Sciatic nerve (tissue), 2 donors: ENCODE results near the gene MKLN1. TPM values are rescaled to one million over a fixed set of nuclear protein-coding genes. Genes with fewer than 3 reads are reported as not detected.
"Not testable (repeated sequence)": the region's sequence is repeated elsewhere in the genome, so short reads cannot be mapped to it uniquely, and the experiment has no call there.

Experiments used
- ATAC-seq: fragments of 200-7000 bp; cut with Tn5 transposase; one replicate; pipeline ENCODE4 v1.9.1; 2020; ENCODE audit warnings: mild to moderate bottlenecking, moderate library complexity
- DNase-seq: peaks from one replicate; pipeline ENCODE4 v3.0.0-alpha.2; 2020; ENCODE audit warnings: low spot score
- intact Hi-C: fragments of 100-400 bp; cut with DNase I; formaldehyde crosslinking; loops from one replicate; pipeline ENCODE4 v1.14.2; 2022
- total RNA-seq: library from RNA; stranded (reverse); fragmentation: NEBNext Ultra II Directional; extraction: Animal tissue kit (Norgen Biotek cat#: 25700); gene quantifications from one replicate; pipeline ENCODE4 v1.2.1, GENCODE V29; 2021
- donor health status: DM: no; HTN: no; CAD: no.
- donor health status: DM: no; HTN: no; CAD: no.

Gene MKLN1
- total RNA-seq, 1 donor from 2014 or later = 110 TPM

GRCh38 chr7:131505636-131506557 is 178.2 kb downstream of the MKLN1 start:
- intact Hi-C loops = loop anchor here (5.0 kb wide), 1 partner anchor 146 kb away; no protein-coding TSS in a partner anchor
- DNase-seq (no peak), ATAC-seq (no peak)

- intact Hi-C loops = loop anchor here (5.0 kb wide), 1 partner anchor 146 kb away; no protein-coding TSS in a partner anchor
- DNase-seq (no peak), ATAC-seq (no peak)
Observed at GRCh38 chr7:131506597-131506996, 178.9 kb downstream of the MKLN1 start.

- intact Hi-C loops = loop anchor here (5.0 kb wide), 1 partner anchor 145 kb away; no protein-coding TSS in a partner anchor
- DNase-seq (peak; percentile 93), ATAC-seq (peak; percentile 74)
Observed at GRCh38 chr7:131507592-131508331, 180.1 kb downstream of the MKLN1 start.

- DNase-seq (no peak), ATAC-seq (no peak)
- intact Hi-C loops = loop anchor here (5.0 kb wide), 1 partner anchor 143 kb away; no protein-coding TSS in a partner anchor
Observed at GRCh38 chr7:131508754-131509486, 181.2 kb downstream of the MKLN1 start.

GRCh38 chr7:131509781-131510180 is 182.1 kb downstream of the MKLN1 start:
- intact Hi-C loops = loop anchor here (5.0 kb wide), 1 partner anchor 143 kb away; no protein-coding TSS in a partner anchor
- DNase-seq (no peak), ATAC-seq (no peak)

GRCh38 chr7:131511071-131511470 is 183.4 kb downstream of the MKLN1 start:
- no peak for ATAC-seq
- DNase-seq = no peak
- intact Hi-C loops = no loop called here

GRCh38 chr7:131511774-131512535 is 184.3 kb downstream of the MKLN1 start:
- DNase-seq = no peak
- intact Hi-C loops = no loop called here
- no peak for ATAC-seq

- DNase-seq (peak; percentile 88), ATAC-seq (peak; percentile 94)
- intact Hi-C loops = no loop called here
Observed at GRCh38 chr7:131513245-131514061, 185.8 kb downstream of the MKLN1 start.

- ATAC-seq, intact Hi-C loops, DNase-seq: not testable (repeated sequence)
Observed at GRCh38 chr7:131515471-131515870, 187.8 kb downstream of the MKLN1 start.

- ATAC-seq (no peak), DNase-seq (no peak)
- intact Hi-C loops = no loop called here
Observed at GRCh38 chr7:131517218-131517923, 189.7 kb downstream of the MKLN1 start.

- ATAC-seq (no peak), DNase-seq (no peak)
- intact Hi-C loops = no loop called here
Observed at GRCh38 chr7:131518626-131519025, 190.9 kb downstream of the MKLN1 start.

GRCh38 chr7:131521651-131522163 is 194.0 kb downstream of the MKLN1 start:
- intact Hi-C loops = no loop called here
- ATAC-seq (peak; percentile 71), DNase-seq (no peak)

- DNase-seq (no peak), ATAC-seq (no peak)
- intact Hi-C loops = no loop called here
Observed at GRCh38 chr7:131522325-131522930, 194.8 kb downstream of the MKLN1 start.

GRCh38 chr7:131524115-131524514 is 196.4 kb downstream of the MKLN1 start:
- ATAC-seq (no peak), DNase-seq (no peak)
- intact Hi-C loops = no loop called here

GRCh38 chr7:131524703-131525102 is 197.0 kb downstream of the MKLN1 start:
- DNase-seq = no peak
- intact Hi-C loops = no loop called here
- no peak for ATAC-seq

GRCh38 chr7:131525820-131526219 is 198.1 kb downstream of the MKLN1 start:
- ATAC-seq = no peak
- intact Hi-C loops = no loop called here
- DNase-seq = no peak
